Esophagus squamous epithelium (tissue), 5 donors: ENCODE results near the gene NR2C2AP. TPM values are rescaled to one million over a fixed set of nuclear protein-coding genes. Genes with fewer than 3 reads are reported as not detected.

Experiments
- DNase-seq: peaks from one replicate; lab custom pipeline; 2025; lab: John Stamatoyannopoulos, UW
- H3K27ac ChIP-seq, 4 donors: fragments of 200-600 bp; sonication (generic); one replicate each; pipeline ENCODE4 v1.5.1; 2016 to 2019; ENCODE audit warnings: mild to moderate bottlenecking in 1 of 4
- H3K27me3 ChIP-seq, 4 donors: fragments of 200-600 bp; sonication (generic); 1 replicate in 3 of 4; 2 replicates in 1 of 4; pipeline versions ENCODE4 v1.5.1 to v1.6.0; 2017 to 2021; ENCODE audit warnings: antibody characterized with exemption in 1 of 4
- H3K36me3 ChIP-seq, 3 donors: fragments of 200-600 bp; sonication (generic); one replicate each; pipeline ENCODE4 v1.5.1; 2016 to 2019
- H3K4me1 ChIP-seq, 3 donors: fragments of 200-600 bp; sonication (generic); one replicate each; pipeline ENCODE4 v1.5.1; 2017 to 2019
- H3K4me3 ChIP-seq, 4 donors: fragments of 200-600 bp; sonication (generic); 1 replicate in 3 of 4; 2 replicates in 1 of 4; pipeline ENCODE4 v1.5.1; 2016 to 2019; ENCODE audit warnings: mild to moderate bottlenecking in 2 of 4, moderate library complexity in 1 of 4
- H3K9me3 ChIP-seq, 3 donors: fragments of 200-600 bp; sonication (generic); one replicate each; pipeline ENCODE4 v1.5.1; 2016 to 2019
- CTCF ChIP-seq, 6 experiments: fragments of 450-650 bp in 4 of 6; fragments of 200-600 bp in 2 of 6; sonication (generic) in 2 of 6; IDR thresholded peaks; one replicate each; pipeline ENCODE4 v1.5.1; 2016 to 2019; ENCODE audit warnings: antibody characterized with exemption in 6 of 6, mild to moderate bottlenecking in 4 of 6, moderate library complexity in 4 of 6
- POLR2A ChIP-seq, 4 donors: fragments of 450-650 bp; IDR thresholded peaks; one replicate each; pipeline ENCODE4 v1.6.1; 2017; ENCODE audit warnings: antibody characterized with exemption in 4 of 4, mild to moderate bottlenecking in 4 of 4, moderate library complexity in 3 of 4
- WGBS, 2 donors: methylation state at CpG; one replicate each; pipeline ENCODE4 v1.1.5; 2018; 5-methylcytosine and 5-hydroxymethylcytosine counted together
- intact Hi-C: fragments of 100-400 bp; cut with DNase I; formaldehyde crosslinking; loops from one replicate; pipeline ENCODE4 v1.15.0; 2022
- total RNA-seq, 4 donors: library from RNA; depleted of rRNA; stranded (reverse); fragments of >200 nt; gene quantifications; one replicate each; pipeline ENCODE4 v1.1.0, GENCODE V29; 2016
- donor health status: DM: yes; HTN: yes; CAD: no.

The NR2C2AP gene
- total RNA-seq, 4 donors from 2014 or later = 8.8 to 22.9 (median 13.0) TPM

GRCh38 chr19:19193926-19194325, 9.3 kb downstream of the NR2C2AP start:
- H3K9me3 ChIP-seq = no peaks in the 10 kb centered on the region
- peaks cover 37 to 52% (median 39%) of the 10 kb centered on the region in 3 donors for H3K4me1 ChIP-seq
- intact Hi-C loops = no loop called here

GRCh38 chr19:19192910-19193423, 10.2 kb downstream of the NR2C2AP start:
- 0 to 4% methylated on average over 15 to 20 of the region's 22 CpGs for whole genome bisulfite sequencing, 2 donors
- H3K4me1 ChIP-seq = peaks cover 37 to 60% (median 40%) of the 10 kb centered on the region in 3 donors
- DNase-seq = no peak

More at GRCh38 chr19:19193926-19194325, 9.3 kb downstream of the NR2C2AP start:
- no peak for DNase-seq
- H3K36me3 ChIP-seq = peaks cover 0 to 37% (median 19%) of the 10 kb centered on the region in 3 donors
- H3K27ac ChIP-seq = peak overlapping the region; percentile 15 to 99 (median 98)
- 65 to 75% methylated on average over 5 of the region's 5 CpGs for WGBS, 2 donors
- TF ChIP-seq POLR2A (IDR thresholded peaks at IDR 0.05) (no peak), CTCF (IDR thresholded peaks at IDR 0.05) (no peak)
- no peaks in the 10 kb centered on the region for H3K27me3 ChIP-seq
- H3K4me3 ChIP-seq = peak overlapping the region in 2 of 4 donors; percentile 82 to 85

GRCh38 chr19:19192078-19192882, 10.9 kb downstream of the NR2C2AP start, which contains the start of the genes BORCS8 and RFXANK:
Gene BORCS8 (minus strand): TSS chr19:19192152. CDS start chr19:19192117, 35 bp downstream.
Gene RFXANK (plus strand): TSS chr19:19192258. CDS start chr19:19193947, 1,689 bp downstream.
- Histone ChIP-seq H3K27me3 (no peaks in the 10 kb centered on the region), H3K4me3 (peak within 1 kb of the TSS; percentile 59 to 85 (median 82)), H3K27ac (peak within 1 kb of the TSS; percentile 98 to 100 (median 99)), H3K9me3 (no peaks in the 10 kb centered on the region), H3K4me1 (peaks cover 37 to 60% (median 40%) of the 10 kb centered on the region in 3 donors), H3K36me3 (peaks cover 0 to 21% (median 6%) of the 10 kb centered on the region in 3 donors)
- intact Hi-C loops = no loop called here
- TF ChIP-seq CTCF (IDR thresholded peaks at IDR 0.05) = peak in 2 of 6 experiments; percentile 15 to 29
- peak in 1 of 4 donors; percentile 65 for TF ChIP-seq POLR2A (IDR thresholded peaks at IDR 0.05)
- peak; percentile 96 for DNase-seq
- WGBS, 2 donors = 0 to 3% methylated on average over 14 to 20 of the region's 53 CpGs

More at GRCh38 chr19:19192910-19193423, 10.2 kb downstream of the NR2C2AP start:
- intact Hi-C loops = no loop called here
- Histone ChIP-seq H3K4me3 (peak overlapping the region; percentile 59 to 85 (median 82)), H3K27me3 (no peaks in the 10 kb centered on the region), H3K27ac (peak overlapping the region; percentile 98 to 100 (median 99)), H3K36me3 (peaks cover 0 to 27% (median 10%) of the 10 kb centered on the region in 3 donors), H3K9me3 (no peaks in the 10 kb centered on the region)
- TF ChIP-seq POLR2A (IDR thresholded peaks at IDR 0.05) (no peak), CTCF (IDR thresholded peaks at IDR 0.05) (no peak)

GRCh38 chr19:19191768-19192077, 11.5 kb downstream of the NR2C2AP start:
- intact Hi-C loops = no loop called here
- H3K4me3 ChIP-seq = peak overlapping the region; percentile 59 to 85 (median 82)
- peaks cover 0 to 21% (median under 1%) of the 10 kb centered on the region in 3 donors for H3K36me3 ChIP-seq
- no peaks in the 10 kb centered on the region for H3K9me3 ChIP-seq
- no peak for DNase-seq
- H3K4me1 ChIP-seq = peaks cover 37 to 60% (median 40%) of the 10 kb centered on the region in 3 donors
- WGBS, 2 donors = 0 to 1% methylated on average over 1 to 15 of the region's 17 CpGs
- H3K27ac ChIP-seq = peak overlapping the region; percentile 98 to 100 (median 99)
- no peak for TF ChIP-seq CTCF (IDR thresholded peaks at IDR 0.05)
- no peak for TF ChIP-seq POLR2A (IDR thresholded peaks at IDR 0.05)
- no peaks in the 10 kb centered on the region for H3K27me3 ChIP-seq
